Frontal cortex (tissue), 4 donors: ENCODE data around the gene ST6GALNAC6. TPM values are rescaled to one million over a fixed set of nuclear protein-coding genes. Genes with fewer than 3 reads are reported as not detected.

Experiments used
- DNase-seq, 2 donors: peaks; one replicate each; pipeline ENCODE4 v3.0.0; 2012; ENCODE audit warnings: low spot score in 2 of 2
- FAIRE-seq: peaks from 2 replicates; lab custom pipeline; 2012; peaks lifted over from hg19 to GRCh38; lab: Jason Lieb, UNC
- total RNA-seq: library from RNA; depleted of rRNA; stranded (reverse); fragments of >200 nt; gene quantifications from one replicate; pipeline ENCODE4 v1.2.3, GENCODE V29; 2014
- donor health status: control.
- donor health status: control.
- donor health status: control.

The ST6GALNAC6 gene
- total RNA-seq, 1 donor from 2014 or later = 28.5 TPM

DNA sequence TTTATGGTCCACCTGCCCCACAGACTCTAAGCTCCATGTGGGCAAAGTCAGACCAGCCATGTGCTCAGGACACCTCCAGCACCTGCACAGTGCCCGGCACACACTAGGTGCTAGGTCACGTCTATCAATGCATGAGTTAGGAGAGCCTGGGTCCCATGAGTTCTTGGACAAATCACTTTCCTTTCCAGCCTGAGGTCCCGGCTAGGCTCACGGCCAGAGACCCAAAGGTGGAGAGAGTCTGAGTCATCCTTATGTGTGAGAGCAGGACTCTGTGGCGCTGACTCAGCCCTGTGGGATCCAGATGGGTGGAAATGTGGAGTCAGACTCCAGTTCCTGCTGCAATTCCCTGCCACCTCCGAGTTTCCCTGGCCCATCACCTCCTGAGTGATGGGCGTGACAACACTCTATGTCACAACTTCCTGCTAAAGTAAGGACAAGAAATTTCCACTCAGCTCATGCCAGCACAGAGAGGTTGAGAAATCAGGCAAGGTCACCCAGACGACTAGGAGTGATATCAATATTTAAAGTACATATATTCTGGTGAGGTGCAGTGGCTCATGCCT, 19.9 kb upstream of the ST6GALNAC6 start:
- DNase-seq (no peak), FAIRE-seq (no peak)

DNA sequence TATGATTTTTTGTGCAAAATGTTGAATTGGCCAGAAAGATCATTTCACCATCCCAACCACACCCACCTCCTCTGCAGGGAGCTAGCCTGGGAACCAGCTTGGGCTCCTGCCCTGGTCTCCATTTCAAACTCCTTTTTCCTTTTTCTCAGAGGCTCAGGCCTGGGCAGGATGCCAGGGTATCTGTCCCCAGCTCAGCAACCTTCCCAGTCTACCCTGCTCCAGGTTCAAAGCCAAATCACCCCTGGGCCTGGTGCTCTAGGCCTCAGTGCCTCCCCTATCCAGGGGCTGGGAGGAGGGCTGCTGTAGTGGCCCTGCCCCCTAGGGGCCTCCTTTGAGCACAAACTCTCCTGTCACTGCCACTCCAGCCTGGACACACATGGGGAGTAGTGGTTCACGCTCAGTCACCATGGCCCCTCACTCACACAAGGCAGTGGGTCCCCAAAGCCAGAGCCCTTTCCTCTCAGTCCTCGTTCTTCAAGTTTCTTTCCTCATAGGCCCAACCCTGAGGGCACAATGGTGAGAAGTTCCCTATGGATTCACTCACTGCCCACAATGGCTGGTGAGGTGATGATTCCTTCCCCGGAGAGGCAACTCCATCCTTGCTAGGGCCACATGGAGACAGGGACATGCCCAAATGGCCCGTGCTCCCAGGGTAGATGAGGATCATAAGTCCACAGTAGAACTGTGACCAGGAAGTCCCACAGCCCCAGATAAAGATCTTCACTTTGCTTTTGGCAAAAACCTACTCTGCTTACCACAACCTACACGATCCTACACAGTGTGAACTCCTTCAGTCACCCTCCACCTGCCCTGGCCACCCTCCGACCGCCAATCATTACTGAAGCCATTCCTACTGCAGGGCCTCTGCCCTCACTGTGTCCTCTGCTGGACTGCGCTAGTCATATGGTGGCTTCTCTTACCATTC, 19.0 kb upstream of the ST6GALNAC6 start:
- no peak for DNase-seq
- no peak for FAIRE-seq

DNA sequence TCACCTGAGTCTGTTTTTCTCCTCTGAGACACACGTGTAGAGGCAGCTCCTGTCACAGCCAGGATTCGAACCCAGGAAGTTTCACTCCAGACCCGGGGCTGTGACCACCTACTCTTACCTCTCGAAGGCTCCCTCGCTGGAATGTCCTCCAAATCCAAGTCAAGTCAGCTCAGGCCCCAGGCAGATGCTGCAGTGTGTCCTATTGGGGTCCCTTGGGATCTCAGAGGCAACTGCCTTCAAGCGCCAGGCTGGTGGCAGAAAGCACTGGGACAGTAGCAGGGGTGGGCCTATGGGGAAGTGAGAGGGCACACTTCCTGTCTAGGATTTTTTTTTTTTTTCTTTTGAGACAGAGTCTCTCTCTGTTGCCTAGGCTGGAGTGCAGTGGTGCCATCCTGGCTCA, 18.2 kb upstream of the ST6GALNAC6 start:
- no peak for DNase-seq
- no peak for FAIRE-seq

DNA sequence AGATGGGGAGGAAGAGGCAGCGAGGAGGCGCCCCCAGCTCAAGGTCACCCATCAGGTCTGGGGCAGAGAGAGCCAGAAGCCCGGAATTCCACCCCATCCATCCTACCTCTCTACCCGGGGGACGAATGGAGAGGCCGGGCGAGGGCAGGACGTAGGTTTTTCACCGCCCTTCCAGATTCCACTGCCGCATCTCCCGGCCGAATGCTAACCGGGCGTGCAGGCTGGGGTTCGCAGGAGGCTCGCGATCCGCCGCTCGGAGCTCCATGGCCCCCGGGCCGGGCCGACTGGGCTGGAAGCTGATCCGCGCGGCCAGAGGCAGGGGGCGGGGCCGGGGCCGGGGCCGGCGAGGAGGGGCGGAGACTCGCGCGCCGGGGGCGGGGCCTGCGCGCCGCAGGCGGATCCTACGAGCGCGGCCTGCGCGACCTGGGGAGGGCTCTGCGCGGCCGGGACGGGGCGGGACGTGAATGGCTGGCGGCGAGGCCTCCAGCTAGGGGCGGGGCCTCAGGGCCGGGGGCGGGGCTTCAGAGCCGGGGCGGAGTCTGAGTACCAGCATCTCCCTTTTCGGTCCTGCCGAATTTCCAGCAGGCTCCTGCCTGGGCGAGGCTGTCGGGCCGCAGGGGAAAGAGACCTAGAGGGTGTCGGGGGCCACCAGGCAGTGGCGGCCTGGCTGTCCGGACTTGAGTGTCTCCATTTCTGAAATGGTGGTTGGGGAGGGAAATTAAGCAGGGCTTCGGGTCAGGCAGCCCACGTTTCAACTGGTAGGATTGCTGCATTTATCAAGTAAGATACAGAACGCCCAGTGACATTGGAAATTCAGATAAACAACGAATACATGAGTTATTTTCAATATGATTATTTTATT, 17.5 kb upstream of the ST6GALNAC6 start, which contains the start of gene ST6GALNAC4:
Gene ST6GALNAC4 (minus strand): TSS at position 322 of the 862 bp plus-strand sequence. CDS start 622 bp downstream, outside the sequence.
- peak; percentile 97 to 99 for DNase-seq
- FAIRE-seq = no peak

DNA sequence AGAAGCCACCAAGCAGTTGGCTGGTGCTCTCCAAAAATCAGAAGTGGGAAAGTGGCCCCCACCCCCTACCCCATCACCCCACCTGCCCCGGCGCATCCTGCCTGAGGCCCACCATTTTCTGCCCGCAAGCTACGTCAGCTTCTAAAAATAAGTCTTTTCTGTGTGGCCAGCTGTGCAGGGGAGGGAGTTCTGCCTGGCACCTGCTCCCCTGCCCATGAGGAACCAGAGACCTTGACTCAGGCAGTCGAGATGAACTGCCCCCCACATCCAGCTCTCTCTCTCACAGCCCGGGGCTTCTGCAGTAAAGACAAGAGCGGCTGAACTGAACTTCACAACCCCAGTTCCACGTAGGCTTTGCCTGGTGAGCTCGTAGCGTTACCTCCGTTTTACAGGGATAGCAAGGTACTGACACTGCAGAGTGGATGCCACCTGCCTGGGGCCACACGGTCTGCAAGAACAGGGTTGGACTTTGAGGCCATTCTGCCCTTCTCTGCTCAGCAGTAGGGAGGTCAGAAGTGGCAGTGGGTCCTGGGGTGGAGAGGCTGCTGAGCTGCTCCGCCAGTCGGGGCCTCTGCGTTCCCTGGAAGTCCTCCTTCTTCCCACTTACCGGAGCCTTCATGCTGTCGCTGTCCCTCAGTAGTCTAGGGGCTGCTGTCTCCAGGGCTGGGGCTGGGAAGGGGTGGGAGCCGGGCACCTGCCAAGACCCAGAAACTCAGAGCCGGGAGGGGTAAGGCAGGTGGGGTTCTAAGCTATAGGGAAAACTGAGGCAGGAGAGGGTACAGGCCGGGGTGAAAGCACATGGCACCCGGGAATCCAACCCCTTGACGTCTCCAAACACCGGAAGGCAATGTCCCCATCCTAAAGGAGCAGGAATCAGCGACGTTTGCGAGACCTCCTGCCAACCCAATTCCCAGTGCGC, 16.7 kb upstream of the ST6GALNAC6 start:
- DNase-seq (no peak), FAIRE-seq (no peak)

DNA sequence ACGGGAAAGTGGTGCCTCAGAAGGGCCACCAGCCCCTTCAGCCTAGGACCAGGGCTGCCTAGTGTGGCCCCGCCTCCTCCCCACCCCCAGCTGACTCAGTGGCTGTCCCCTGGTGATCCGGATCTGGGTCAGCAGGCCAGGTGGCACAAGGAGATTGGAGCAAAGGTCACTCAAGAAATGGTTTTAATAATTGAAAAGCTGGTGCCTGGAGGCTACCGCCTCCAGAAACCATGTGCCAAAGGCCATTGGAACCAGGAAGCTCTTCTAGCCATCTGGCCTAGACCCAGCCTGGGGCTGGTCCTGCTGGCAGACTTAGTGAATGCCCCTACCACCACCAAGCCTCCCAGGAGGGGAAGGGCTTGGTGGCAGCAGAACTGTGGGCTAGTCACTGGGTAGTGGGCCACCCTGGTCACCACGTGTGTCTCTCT, 15.9 kb upstream of the ST6GALNAC6 start:
- DNase-seq (no peak), FAIRE-seq (no peak)

DNA sequence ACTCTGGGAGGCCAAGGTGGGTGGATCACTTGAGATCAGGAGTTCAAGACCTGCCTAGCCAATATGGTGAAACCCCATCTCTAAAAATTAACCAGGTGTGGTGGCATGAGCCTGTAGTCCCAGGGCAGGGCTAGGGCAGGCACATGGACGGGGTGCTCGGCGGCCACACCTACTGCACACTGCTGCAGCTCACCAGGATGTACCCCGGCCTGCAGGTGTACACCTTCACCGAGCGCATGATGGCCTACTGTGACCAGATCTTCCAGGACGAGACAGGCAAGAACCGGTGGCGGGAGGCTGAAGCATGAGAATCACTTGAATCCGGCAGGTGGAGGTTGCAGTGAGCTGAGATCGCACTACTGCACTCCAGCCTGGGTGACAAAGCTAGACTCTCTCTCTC, 14.3 kb upstream of the ST6GALNAC6 start:
- DNase-seq = no peak
- no peak for FAIRE-seq

DNA sequence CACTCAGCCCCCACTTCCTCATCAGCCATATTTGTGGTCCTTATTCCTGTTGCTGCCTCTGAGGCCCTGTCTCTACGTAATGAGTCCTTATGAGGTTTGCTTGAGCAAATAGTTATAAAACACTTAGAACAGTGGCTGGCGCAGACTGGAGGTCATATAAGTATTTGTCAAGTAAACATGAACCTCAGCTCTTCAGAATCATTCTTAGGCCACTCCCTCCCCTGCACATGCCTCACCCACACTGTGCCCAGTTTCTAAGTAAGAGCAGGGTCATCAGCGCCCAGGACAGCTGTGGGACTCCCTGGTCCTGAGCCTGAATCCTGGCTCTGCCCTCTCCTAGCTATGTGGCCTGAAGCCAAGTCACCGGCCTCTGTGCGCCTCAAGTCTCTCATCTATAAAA, 13.5 kb upstream of the ST6GALNAC6 start:
- DNase-seq (no peak), FAIRE-seq (no peak)

DNA sequence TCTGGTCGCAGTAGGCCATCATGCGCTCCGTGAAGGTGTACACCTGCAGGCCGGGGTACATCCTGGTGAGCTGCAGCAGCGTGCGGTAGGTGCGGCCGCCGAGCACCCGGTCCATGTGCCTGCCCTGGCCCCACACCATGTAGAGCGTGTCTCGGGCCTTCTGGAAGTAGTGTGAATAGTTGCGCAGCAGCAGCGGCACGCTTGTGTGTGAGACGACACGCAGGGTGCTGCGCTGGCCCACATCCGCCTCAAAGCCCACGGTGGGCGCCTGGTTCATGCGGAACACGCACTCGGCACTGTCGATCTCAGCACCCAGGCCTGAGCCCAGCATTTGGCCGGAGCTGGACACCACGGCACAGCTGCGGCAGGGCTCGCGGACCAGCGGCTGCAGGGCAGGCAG, 12.9 kb upstream of the ST6GALNAC6 start:
- DNase-seq (no peak), FAIRE-seq (no peak)

DNA sequence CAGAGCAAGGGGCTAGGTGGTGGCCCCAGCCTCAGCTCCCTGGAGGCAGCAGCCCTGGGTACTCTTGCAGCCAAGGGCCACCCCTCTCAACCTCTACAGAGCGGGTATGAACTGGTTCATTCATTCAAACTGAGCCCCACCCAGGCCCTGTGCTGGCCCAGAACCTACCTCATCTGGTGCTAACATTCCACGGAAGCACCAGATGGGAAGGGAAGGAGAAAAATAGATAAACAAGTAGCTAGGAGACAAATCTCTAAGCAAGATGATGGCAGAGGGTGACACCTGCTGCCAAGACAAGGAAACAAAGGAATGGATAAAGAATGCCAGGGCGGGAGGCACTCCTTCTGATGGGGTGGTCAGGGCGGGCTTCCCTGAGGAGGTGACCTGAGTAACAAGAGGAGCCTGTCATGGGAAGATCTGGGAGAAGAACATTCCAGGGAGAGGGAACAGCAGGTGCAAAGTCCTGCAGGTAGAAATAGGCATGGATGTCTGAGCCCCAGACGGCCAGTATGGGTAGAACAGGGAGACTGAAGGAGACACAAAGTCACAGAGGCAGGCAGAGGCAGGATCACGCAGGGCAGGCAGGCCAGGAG, 11.3 kb upstream of the ST6GALNAC6 start:
- FAIRE-seq = no peak
- DNase-seq = no peak

DNA sequence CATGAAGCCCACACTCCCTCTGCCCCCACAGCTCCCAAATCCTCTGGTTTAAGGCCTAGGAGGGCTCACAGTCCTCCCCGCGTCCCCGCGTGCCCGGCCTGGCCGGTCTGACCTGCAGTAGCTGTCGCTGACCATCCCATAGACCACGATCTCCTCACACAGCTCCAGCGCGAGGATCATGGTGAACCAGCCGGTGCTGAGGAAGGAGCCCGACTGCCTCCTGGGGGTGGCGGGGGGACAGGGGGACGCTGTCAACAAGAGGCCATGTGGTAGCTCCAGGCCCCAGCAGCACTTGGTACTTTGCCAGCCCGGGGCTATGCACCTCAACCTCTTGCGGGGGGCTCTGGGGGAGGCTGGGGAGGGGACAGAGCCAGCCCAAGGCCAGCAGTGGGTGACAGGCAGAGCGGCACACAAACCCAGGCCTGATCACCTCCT, 10.5 kb upstream of the ST6GALNAC6 start:
- no peak for FAIRE-seq

DNA sequence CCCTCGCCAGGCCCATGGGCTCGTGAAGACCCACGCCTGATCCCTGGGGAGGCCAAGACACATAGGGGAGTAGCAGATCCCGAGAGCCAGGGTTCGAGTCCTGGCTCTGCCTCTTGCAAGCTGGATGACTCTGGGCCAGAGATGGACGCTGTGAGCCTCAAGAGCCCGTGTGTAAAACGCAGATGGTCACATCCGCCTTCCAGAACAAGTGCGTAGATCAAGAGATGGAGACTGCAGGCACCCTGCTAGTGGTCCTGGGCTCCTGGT, 9.2 kb upstream of the ST6GALNAC6 start:
- FAIRE-seq (no peak), DNase-seq (no peak)

More for the DNA sequence above, 10.5 kb upstream of the ST6GALNAC6 start:
- no peak for DNase-seq

DNA sequence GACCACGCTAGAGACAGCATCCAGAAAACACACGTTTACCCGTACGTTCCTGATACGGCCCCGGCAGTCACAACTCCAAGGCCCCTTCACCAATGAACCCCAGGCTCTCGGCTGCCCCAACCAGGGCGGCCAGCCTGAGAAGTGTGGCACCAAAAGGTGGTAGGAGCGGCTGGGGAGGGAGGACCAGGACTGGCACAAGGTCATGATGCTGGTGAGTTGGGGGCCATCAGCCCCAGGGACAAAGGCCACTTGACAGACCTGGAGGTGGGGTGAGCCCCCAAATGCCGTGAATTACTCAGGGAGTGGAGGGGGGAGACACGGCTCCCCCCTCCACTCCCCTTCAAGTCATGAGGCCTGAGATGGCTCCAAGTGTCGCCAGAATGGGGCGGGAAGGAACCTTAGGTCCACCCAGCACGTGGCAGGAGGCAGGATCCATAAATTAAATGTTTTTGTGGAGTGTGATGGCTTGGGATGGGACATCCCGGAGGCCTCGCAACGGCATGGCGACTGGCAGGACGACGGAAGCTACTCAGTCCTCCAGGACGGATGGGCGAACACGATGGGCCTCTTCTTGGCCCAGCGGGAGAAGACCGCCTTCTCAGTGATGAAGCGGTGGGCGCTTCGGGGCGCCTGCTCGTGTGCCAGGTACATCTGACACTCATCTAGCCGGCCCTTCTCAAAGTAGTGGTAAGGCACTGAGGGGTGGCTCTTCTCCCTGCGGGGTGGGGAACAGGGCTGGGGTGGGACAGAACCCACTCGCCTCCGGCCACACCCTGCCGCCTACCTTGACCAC, 8.7 kb upstream of the ST6GALNAC6 start:
- DNase-seq (no peak), FAIRE-seq (no peak)

DNA sequence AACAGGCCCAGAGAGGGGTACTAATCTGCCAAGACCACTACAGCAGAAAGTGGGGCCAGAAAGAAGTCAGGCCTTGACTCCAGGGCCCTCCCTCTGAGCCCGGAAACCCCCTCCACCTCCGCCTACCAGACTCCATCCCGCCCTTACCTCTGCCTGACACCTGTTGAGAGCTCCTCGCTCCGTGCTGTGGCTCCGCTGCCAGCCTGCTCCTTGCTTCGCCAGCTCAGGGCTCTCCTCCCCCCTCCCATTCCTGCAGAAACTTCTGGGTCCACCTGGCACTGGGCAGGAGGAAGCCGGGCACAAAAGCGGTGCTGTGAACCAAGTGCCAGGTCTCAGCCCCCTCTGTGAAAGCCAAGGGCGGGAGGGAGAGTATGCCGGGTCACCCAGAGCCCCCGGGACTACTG, 6.4 kb upstream of the ST6GALNAC6 start:
- FAIRE-seq = no peak
- no peak for DNase-seq

DNA sequence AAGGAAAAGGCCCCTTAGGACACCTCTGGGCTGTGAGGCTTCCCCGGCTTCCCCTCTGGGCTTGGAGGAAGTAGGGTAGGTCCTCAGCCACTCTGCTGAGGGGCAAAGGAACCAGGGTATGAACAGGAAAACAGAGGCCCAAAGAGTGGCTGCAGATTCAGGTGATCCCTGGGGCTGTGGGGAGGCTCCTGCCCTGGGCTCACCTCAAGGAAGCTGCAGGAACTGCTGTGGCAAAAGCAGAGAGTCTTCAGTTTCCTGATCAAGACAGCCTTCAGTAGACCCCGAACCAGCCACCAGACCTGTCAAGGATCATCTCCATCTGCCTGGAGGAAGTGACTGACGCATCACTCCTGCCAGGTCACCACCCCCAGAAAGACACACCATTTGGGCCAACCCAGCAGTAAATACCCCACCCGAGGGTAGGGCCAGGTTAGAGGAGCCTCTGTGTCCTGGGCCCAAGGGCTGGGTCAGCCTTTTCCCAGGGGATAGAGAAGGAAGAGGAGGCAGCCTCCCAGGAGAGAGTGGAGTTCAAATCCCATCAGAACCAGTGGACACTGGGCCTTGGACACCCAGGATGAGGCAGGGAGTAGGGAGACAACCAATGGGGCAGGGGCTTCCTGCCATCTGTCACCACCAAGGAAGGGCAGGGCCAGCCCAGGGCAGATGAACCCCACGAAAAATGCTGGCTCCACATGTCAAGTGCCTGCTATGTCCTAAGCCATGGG, 5.8 kb upstream of the ST6GALNAC6 start:
- no peak for DNase-seq
- no peak for FAIRE-seq

DNA sequence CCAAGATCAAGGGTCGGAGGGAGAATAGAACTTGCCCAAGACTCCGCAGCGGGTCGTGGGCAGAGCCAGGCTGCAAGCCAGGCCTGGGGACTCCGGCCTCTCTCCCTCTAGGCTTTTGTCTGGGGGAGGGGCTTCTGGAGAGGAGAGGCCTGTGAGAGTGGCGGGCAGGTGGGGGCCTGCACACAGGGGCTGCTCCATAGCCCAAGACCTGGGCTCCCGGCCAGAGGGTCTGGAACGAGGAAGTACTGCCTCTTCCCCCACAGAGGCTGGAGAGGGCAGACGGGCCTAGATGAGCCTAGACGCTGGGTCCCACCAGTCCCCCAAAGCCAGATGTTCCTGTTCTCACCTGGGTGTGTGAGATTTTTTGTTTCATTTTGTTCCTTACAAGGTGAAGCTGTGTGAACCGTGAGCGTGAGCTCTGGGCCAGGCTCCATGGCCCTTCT, 5.2 kb upstream of the ST6GALNAC6 start:
- no peak for FAIRE-seq

DNA sequence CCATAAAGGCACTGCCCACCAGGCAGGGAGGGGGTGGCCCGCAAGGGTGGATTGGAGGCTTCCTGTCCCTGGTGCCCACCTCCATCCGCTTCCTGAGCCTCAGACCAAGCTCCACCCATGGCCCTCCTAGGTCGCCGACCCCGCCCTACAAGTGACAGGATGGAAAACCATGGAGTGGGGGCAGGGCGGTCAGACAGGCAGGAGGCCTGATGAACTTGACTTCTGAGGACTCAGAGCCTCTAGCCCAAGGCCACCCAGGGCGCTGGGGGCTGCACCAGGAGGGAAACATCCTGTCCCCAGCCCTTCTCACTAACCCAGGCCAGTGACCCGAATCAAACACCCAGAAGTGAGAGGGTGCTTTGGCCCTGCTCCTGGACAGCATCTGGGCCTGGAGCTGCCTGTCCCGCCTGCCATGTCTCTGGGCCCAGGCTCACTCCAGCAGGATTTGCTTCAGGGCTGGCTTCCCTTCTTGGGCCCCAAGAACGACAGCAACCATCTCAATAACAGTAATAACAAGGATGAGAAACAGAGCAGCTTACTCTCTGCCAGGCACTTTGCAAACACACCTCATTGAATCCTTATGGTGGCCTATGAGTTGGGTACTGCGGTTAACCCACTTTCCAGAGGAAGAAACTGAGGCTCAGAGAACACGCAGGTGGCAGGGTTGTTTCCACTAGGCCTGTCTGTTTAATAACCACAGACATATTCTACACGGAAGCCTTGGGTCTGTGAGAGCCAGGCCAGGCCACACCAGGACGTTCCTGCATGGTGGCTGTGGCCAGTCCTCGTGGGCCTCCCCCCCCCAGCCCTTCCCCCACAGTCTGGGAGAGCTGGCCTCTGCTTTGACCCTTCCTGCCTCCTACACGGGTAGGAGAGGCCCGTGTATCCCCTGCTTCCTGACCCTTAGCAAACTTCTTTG, 4.4 kb upstream of the ST6GALNAC6 start:
- FAIRE-seq (no peak), DNase-seq (no peak)

More for the DNA sequence above, 5.2 kb upstream of the ST6GALNAC6 start:
- DNase-seq = no peak
